Measurements from ENCODE around the gene PVRIG. TPM values are rescaled to one million over a fixed set of nuclear protein-coding genes. Genes with fewer than 3 reads are reported as not detected.
A peak's percentile ranks its signal among the peaks of the same experiment; 100 is the strongest.

PVRIG gene
- total and polyA plus RNA-seq, 2 of the 4 experiments (the other 2 are of a cell fraction): not detected

GRCh38 chr7:100176096-100177044 lies 43.4 kb upstream of the PVRIG start:
- Histone ChIP-seq H3K27me3 (ENCODE audit: control insufficient read depth, insufficient read depth, low read length) (no peaks in the 10 kb centered on the region), H3K4me1 (ENCODE audit: control insufficient read depth, insufficient read depth, low read length) (peaks cover 5% of the 10 kb centered on the region), H3K27ac (ENCODE audit: insufficient read depth, low read length) (no peak overlapping the region; the same call in 1 of the 2 replicates), H3K9ac (ENCODE audit: low read depth, low read length) (peak overlapping the region; percentile 68), H4K5ac (ENCODE audit: low read depth, low read length) (no peak overlapping the region), H3K79me1 (ENCODE audit: low read depth in 1 of 2, low read length in 2 of 2) (peaks cover 16 to 22% of the 10 kb centered on the region in 2 experiments), H3K36me3 (ENCODE audit: control insufficient read depth, insufficient read depth, low read length) (peaks cover 13% of the 10 kb centered on the region), H3K56ac (ENCODE audit: extremely low read depth, insufficient read depth, low read length) (peak overlapping the region; percentile 74; the same call in 1 of the 2 replicates), H3K9me3 (ENCODE audit: control insufficient read depth, insufficient read depth, low read length) (no peaks in the 10 kb centered on the region), H3K18ac (ENCODE audit: low read depth, low read length) (no peak overlapping the region), H2BK20ac (ENCODE audit: low read depth, low read length) (no peak overlapping the region), H2AFZ (replicated peaks; ENCODE audit: low read length, poor library complexity) (peak overlapping the region; percentile 96), H3K4ac (ENCODE audit: low read depth, low read length) (peak overlapping the region; percentile 64), H2BK15ac (ENCODE audit: low read depth, low read length) (no peak overlapping the region), H3K4me2 (ENCODE audit: low read depth, low read length) (peak overlapping the region; percentile 61), H2AK9ac (replicated peaks; ENCODE audit: low read depth, low read length, poor library complexity) (peak overlapping the region; percentile 88), H4K20me1 (ENCODE audit: insufficient read depth, low read length) (no peaks in the 10 kb centered on the region), H3K23ac (ENCODE audit: low read depth, low read length) (0 out of 2 replicates have a peak overlapping the region, but pooled peaks have one; percentile 18), H3K9me1 (ENCODE audit: insufficient read depth, low read length) (0 out of 2 replicates have a peak, but pooled peaks cover 2% of the 10 kb centered on the region), H4K91ac (ENCODE audit: insufficient read depth, low read depth, low read length) (no peak overlapping the region), H4K8ac (ENCODE audit: low read depth in 2 of 2, low read length in 2 of 2) (no peak overlapping the region), H3K4me3 (ENCODE audit: insufficient read depth, low read depth, low read length) (peak overlapping the region; percentile 69), H2BK5ac (ENCODE audit: low read depth, low read length, poor library complexity, severe bottlenecking) (no peak overlapping the region), H2BK120ac (ENCODE audit: low read depth, low read length) (no peak overlapping the region), H2AK5ac (ENCODE audit: low read depth, low read length) (no peak overlapping the region), H3K14ac (replicated peaks; ENCODE audit: low read depth, low read length) (no peak overlapping the region)
- DNase-seq (no peak), ATAC-seq (ENCODE audit: low read depth) (no peak)
- in situ Hi-C loops (cut with MboI; ENCODE audit: low sequenced_read_pairs) (no loop called here), intact Hi-C loops (cut with micrococcal nuclease) (no loop called here), dilution Hi-C loops (cut with HindIII; ENCODE audit: low sequenced_read_pairs, unreplicated experiment) (no loop called here)
- WGBS, 2 experiments (ENCODE audit: extremely low coverage in 2 of 2, insufficient read length in 1 of 2): 0% methylated on average over 1 of the region's 14 CpGs; no CpG with 5 or more reads in 1 of the 2 experiments
- POLR2A ChIA-PET (ENCODE audit: unreplicated experiment): interaction anchor here (0.9 kb wide), 1 partner anchor 8 kb away, joined by 4 read pairs; the partner anchor contains the start of gene GAL3ST4
- CTCF ChIA-PET: interaction anchor here (1.3 kb wide), 1 partner anchor 8 kb away, joined by 5 read pairs; the partner anchor contains the start of gene GAL3ST4
- BruUV-seq (replicated peaks): no TSS peak
- TF ChIP-seq MAFK (IDR thresholded peaks at IDR 0.05; ENCODE audit: low read depth, low read length) (no peak), MAZ (IDR thresholded peaks at IDR 0.05; ENCODE audit: borderline replicate concordance, low read depth, low read length) (no peak), RAD21 (IDR thresholded peaks at IDR 0.05; ENCODE audit: low read length) (no peak), RCOR1 (IDR thresholded peaks at IDR 0.05; ENCODE audit: insufficient replicate concordance, low read length) (no peak), RFX5 (IDR thresholded peaks at IDR 0.05; ENCODE audit: low read depth, low read length) (no peak), CEBPB (IDR thresholded peaks at IDR 0.05; ENCODE audit: low read depth, low read length) (no peak), MXI1 (IDR thresholded peaks at IDR 0.05; ENCODE audit: borderline replicate concordance, low read depth, low read length) (no peak), POLR2A (IDR thresholded peaks at IDR 0.05; ENCODE audit: low read depth, low read length) (no peak), CHD1 (IDR thresholded peaks at IDR 0.05; ENCODE audit: low read depth, low read length) (no peak), CTCF (conservative IDR thresholded peaks at IDR 0.05; ENCODE audit: low read depth, low read length) (no peak), FOS (IDR thresholded peaks at IDR 0.05; ENCODE audit: low read depth, low read length) (no peak)
- TF ChIP-seq, protein P1, sequence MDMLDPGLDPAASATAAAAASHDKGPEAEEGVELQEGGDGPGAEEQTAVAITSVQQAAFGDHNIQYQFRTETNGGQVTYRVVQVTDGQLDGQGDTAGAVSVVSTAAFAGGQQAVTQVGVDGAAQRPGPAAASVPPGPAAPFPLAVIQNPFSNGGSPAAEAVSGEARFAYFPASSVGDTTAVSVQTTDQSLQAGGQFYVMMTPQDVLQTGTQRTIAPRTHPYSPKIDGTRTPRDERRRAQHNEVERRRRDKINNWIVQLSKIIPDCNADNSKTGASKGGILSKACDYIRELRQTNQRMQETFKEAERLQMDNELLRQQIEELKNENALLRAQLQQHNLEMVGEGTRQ (IDR thresholded peaks at IDR 0.05; ENCODE audit: low read depth, low read length): no peak
- TF ChIP-seq, protein P2, sequence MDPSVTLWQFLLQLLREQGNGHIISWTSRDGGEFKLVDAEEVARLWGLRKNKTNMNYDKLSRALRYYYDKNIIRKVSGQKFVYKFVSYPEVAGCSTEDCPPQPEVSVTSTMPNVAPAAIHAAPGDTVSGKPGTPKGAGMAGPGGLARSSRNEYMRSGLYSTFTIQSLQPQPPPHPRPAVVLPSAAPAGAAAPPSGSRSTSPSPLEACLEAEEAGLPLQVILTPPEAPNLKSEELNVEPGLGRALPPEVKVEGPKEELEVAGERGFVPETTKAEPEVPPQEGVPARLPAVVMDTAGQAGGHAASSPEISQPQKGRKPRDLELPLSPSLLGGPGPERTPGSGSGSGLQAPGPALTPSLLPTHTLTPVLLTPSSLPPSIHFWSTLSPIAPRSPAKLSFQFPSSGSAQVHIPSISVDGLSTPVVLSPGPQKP (IDR thresholded peaks at IDR 0.05; ENCODE audit: borderline replicate concordance, low read depth, low read length): no peak

Data from IMR-90 (cell line).